Spleen (tissue), 7 donors: ENCODE measurements around the gene SH3D19.

Source experiments
- POLR2A ChIP-seq, 3 donors: fragments of 450-650 bp; IDR thresholded peaks; one replicate each; pipeline ENCODE4 v1.5.1; 2017; ENCODE audit warnings: antibody characterized with exemption in 3 of 3, mild to moderate bottlenecking in 1 of 3
- POLR2AphosphoS5 ChIP-seq, 3 donors: sonication (generic); formaldehyde crosslinking; IDR thresholded peaks; one replicate each; pipeline ENCODE4 v1.5.1; 2017; ENCODE audit warnings: antibody characterized with exemption in 3 of 3
- TF ChIP-seq, protein P1 (sequence below), 11 experiments: fragments of 200-600 bp in 7 of 11; fragments of 450-650 bp in 4 of 11; sonication (generic) in 4 of 11; IDR thresholded peaks in 8 of 11; conservative IDR thresholded peaks in 3 of 11; 1 replicate in 7 of 11; 2 replicates in 4 of 11; pipeline versions ENCODE4 v1.4.0 to v1.8.0; 2016 to 2021; ENCODE audit warnings: antibody characterized with exemption in 11 of 11, inconsistent platforms in 4 of 11, mild to moderate bottlenecking in 1 of 11
- donor health status: DM: no; HTN: no; CAD: no; lungs with moderate emphysema.
- donor health status: DM: no; HTN: no; CAD: no.
- donor health status: DM: no; HTN: no; CAD: no.

- TF ChIP-seq POLR2AphosphoS5 (IDR thresholded peaks at IDR 0.05) = no peak
- TF ChIP-seq, protein P1, sequence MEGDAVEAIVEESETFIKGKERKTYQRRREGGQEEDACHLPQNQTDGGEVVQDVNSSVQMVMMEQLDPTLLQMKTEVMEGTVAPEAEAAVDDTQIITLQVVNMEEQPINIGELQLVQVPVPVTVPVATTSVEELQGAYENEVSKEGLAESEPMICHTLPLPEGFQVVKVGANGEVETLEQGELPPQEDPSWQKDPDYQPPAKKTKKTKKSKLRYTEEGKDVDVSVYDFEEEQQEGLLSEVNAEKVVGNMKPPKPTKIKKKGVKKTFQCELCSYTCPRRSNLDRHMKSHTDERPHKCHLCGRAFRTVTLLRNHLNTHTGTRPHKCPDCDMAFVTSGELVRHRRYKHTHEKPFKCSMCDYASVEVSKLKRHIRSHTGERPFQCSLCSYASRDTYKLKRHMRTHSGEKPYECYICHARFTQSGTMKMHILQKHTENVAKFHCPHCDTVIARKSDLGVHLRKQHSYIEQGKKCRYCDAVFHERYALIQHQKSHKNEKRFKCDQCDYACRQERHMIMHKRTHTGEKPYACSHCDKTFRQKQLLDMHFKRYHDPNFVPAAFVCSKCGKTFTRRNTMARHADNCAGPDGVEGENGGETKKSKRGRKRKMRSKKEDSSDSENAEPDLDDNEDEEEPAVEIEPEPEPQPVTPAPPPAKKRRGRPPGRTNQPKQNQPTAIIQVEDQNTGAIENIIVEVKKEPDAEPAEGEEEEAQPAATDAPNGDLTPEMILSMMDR (IDR thresholded peaks at IDR 0.05 in 8 of 11, conservative IDR thresholded peaks at IDR 0.05 in 3 of 11) = no peak
- no peak for TF ChIP-seq POLR2A (IDR thresholded peaks at IDR 0.05)
Measured at GRCh38 chr4:151344948-151345347, 19.5 kb upstream of the SH3D19 start.
